Measurements from ENCODE around the gene KASH5.
"Not testable (repeated sequence)": the region's sequence is repeated elsewhere in the genome, so short reads cannot be mapped to it uniquely, and the experiment has no call there.

Gene KASH5

DNA sequence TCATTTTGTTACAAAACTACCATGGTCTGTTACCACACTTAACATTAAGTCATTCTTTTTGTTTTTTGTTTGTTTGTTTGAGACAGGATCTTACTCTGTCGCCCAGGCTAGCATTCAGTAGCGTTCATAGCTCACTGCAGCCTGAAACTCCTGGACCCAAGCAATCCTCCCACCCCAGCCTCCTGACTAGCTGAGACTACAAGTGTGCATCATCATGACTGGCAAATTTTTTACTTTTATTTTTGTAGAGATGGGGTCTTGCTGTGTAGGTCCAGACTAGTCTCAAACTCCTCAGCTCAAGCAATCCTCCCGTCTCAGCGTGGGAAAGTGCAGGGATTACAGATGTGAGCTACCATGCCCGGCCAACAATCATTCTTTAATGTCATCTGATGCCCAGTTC lies 68.3 kb downstream of the KASH5 start:
- Histone ChIP-seq H3K9me3 (ENCODE audit: control extremely low read depth in 1 of 5, control insufficient read depth in 4 of 5, insufficient read depth in 2 of 5, low read depth in 1 of 5, low read length in 4 of 5) (no peaks in the 10 kb centered on the region), H3K27me3 (replicated peaks in 2 of 5; ENCODE audit: control insufficient read depth in 4 of 5, insufficient read depth in 5 of 5, low read length in 4 of 5) (no peaks in the 10 kb centered on the region), H3K4me3 (ENCODE audit: control insufficient read depth in 1 of 7, extremely low read depth in 1 of 7, insufficient read depth in 4 of 7, low read depth in 2 of 7, low read length in 6 of 7) (no peak overlapping the region), H3K36me3 (ENCODE audit: control insufficient read depth in 4 of 4, insufficient read depth in 4 of 4, low read length in 3 of 4) (peaks cover 2 to 26% (median 16%) of the 10 kb centered on the region in 4 experiments), H3K27ac (ENCODE audit: insufficient read depth in 1 of 2, low read depth in 1 of 2, low read length in 2 of 2, poor library complexity in 1 of 2, severe bottlenecking in 2 of 2) (no peak overlapping the region), H3K4me1 (ENCODE audit: control extremely low read depth in 1 of 4, control insufficient read depth in 4 of 4, insufficient read depth in 4 of 4, low read length in 3 of 4) (peaks cover 0 to 20% (median 13%) of the 10 kb centered on the region in 4 experiments)
- ChIA-PET CTCF (interaction anchor here (1.1 to 3.0 kb wide), 3 partner anchors 9 to 17 kb away, joined by 3 to 9 read pairs (median 5); partner anchors contain the start of gene FLT3LG), POLR2A (no interaction called here)
- 100% methylated on average over 5 of the region's 5 CpGs for WGBS (ENCODE audit: insufficient coverage)
- no peak for DNase-seq

GRCh38 chr19:49458567-49458903 lies 70.5 kb downstream of the KASH5 start:
- H3K36me3 ChIP-seq (ENCODE audit: control insufficient read depth in 4 of 4, insufficient read depth in 4 of 4, low read length in 3 of 4): peaks cover 2 to 35% (median 18%) of the 10 kb centered on the region in 4 experiments
- no peaks in the 10 kb centered on the region for H3K27me3 ChIP-seq (replicated peaks in 2 of 5; ENCODE audit: control insufficient read depth in 4 of 5, insufficient read depth in 5 of 5, low read length in 4 of 5)
- WGBS (ENCODE audit: insufficient coverage): 96% methylated on average over 3 of the region's 5 CpGs
- DNase-seq: no peak
- no peaks in the 10 kb centered on the region for H3K9me3 ChIP-seq (ENCODE audit: control extremely low read depth in 1 of 5, control insufficient read depth in 4 of 5, insufficient read depth in 2 of 5, low read depth in 1 of 5, low read length in 4 of 5)
- H3K27ac ChIP-seq (ENCODE audit: insufficient read depth in 1 of 2, low read depth in 1 of 2, low read length in 2 of 2, poor library complexity in 1 of 2, severe bottlenecking in 2 of 2): no peak overlapping the region
- peaks cover 0 to 11% (median 10%) of the 10 kb centered on the region in 4 experiments for H3K4me1 ChIP-seq (ENCODE audit: control extremely low read depth in 1 of 4, control insufficient read depth in 4 of 4, insufficient read depth in 4 of 4, low read length in 3 of 4)
- POLR2A ChIA-PET: interaction anchor here (0.7 to 1.2 kb wide), 3 partner anchors 12 to 1039 kb away, joined by 3 read pairs; no protein-coding TSS in a partner anchor
- H3K4me3 ChIP-seq (ENCODE audit: control insufficient read depth in 1 of 7, extremely low read depth in 1 of 7, insufficient read depth in 4 of 7, low read depth in 2 of 7, low read length in 6 of 7): no peak overlapping the region
- CTCF ChIA-PET: interaction anchor here (0.7 to 1.9 kb wide), 4 partner anchors 8 to 12 kb away, joined by 3 to 10 read pairs (median 4); no protein-coding TSS in a partner anchor

- peaks cover 0 to 3% (median 1%) of the 10 kb centered on the region in 4 experiments for H3K4me1 ChIP-seq (ENCODE audit: control extremely low read depth in 1 of 4, control insufficient read depth in 4 of 4, insufficient read depth in 4 of 4, low read length in 3 of 4)
- POLR2A ChIA-PET: no interaction called here
- no peaks in the 10 kb centered on the region for H3K9me3 ChIP-seq (ENCODE audit: control extremely low read depth in 1 of 5, control insufficient read depth in 4 of 5, insufficient read depth in 2 of 5, low read depth in 1 of 5, low read length in 4 of 5)
- no peak for DNase-seq
- peaks cover 2 to 42% (median 20%) of the 10 kb centered on the region in 4 experiments for H3K36me3 ChIP-seq (ENCODE audit: control insufficient read depth in 4 of 4, insufficient read depth in 4 of 4, low read length in 3 of 4)
- CTCF ChIA-PET: interaction anchor here (1.9 to 3.0 kb wide), 2 partner anchors 11 to 14 kb away, joined by 9 to 10 read pairs; partner anchors contain the start of gene FLT3LG
- no peaks in the 10 kb centered on the region for H3K27me3 ChIP-seq (replicated peaks in 2 of 5; ENCODE audit: control insufficient read depth in 4 of 5, insufficient read depth in 5 of 5, low read length in 4 of 5)
- no peak overlapping the region for H3K27ac ChIP-seq (ENCODE audit: insufficient read depth in 1 of 2, low read depth in 1 of 2, low read length in 2 of 2, poor library complexity in 1 of 2, severe bottlenecking in 2 of 2)
- H3K4me3 ChIP-seq (ENCODE audit: control insufficient read depth in 1 of 7, extremely low read depth in 1 of 7, insufficient read depth in 4 of 7, low read depth in 2 of 7, low read length in 6 of 7): no peak overlapping the region
- WGBS (ENCODE audit: insufficient coverage): 89% methylated on average over 10 of the region's 12 CpGs
Measured at GRCh38 chr19:49459388-49459787, 71.3 kb downstream of the KASH5 start.

- POLR2A ChIA-PET; DNase-seq; H3K9me3 ChIP-seq (ENCODE audit: control extremely low read depth in 1 of 5, control insufficient read depth in 4 of 5, insufficient read depth in 2 of 5, low read depth in 1 of 5, low read length in 4 of 5); H3K27me3 ChIP-seq (replicated peaks in 2 of 5; ENCODE audit: control insufficient read depth in 4 of 5, insufficient read depth in 5 of 5, low read length in 4 of 5); H3K27ac ChIP-seq (ENCODE audit: insufficient read depth in 1 of 2, low read depth in 1 of 2, low read length in 2 of 2, poor library complexity in 1 of 2, severe bottlenecking in 2 of 2); H3K4me1 ChIP-seq (ENCODE audit: control extremely low read depth in 1 of 4, control insufficient read depth in 4 of 4, insufficient read depth in 4 of 4, low read length in 3 of 4); H3K4me3 ChIP-seq (ENCODE audit: control insufficient read depth in 1 of 7, extremely low read depth in 1 of 7, insufficient read depth in 4 of 7, low read depth in 2 of 7, low read length in 6 of 7): not testable (repeated sequence)
- peaks cover 2 to 54% (median 30%) of the 10 kb centered on the region in 4 experiments for H3K36me3 ChIP-seq (ENCODE audit: control insufficient read depth in 4 of 4, insufficient read depth in 4 of 4, low read length in 3 of 4)
- WGBS (ENCODE audit: insufficient coverage): no CpG with 5 or more reads among the region's 1 CpG
- CTCF ChIA-PET: interaction anchor here (3.0 kb wide), 1 partner anchor 12 kb away, joined by 9 read pairs; the partner anchor contains the start of gene FLT3LG
Measured at GRCh38 chr19:49461130-49461529, 73.1 kb downstream of the KASH5 start.

DNA sequence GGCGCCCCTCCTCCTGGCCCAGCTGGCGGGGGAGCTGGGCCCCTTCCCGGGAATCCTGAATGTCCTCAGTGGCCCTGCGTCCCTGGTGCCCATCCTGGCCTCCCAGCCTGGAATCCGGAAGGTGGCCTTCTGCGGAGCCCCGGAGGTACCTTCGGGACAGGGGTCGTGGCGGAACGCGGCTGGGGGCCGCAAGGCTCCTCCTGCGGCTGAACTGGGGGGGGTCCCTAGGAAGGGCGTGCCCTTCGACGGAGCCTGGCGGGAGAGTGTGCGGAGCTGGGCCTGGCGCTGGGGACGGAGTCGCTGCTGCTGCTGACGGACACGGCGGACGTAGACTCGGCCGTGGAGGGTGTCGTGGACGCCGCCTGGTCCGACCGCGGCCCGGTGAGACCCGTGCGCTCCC lies 73.6 kb downstream of the KASH5 start:
- DNase-seq: no peak
- Histone ChIP-seq H3K9me3 (ENCODE audit: control extremely low read depth in 1 of 5, control insufficient read depth in 4 of 5, insufficient read depth in 2 of 5, low read depth in 1 of 5, low read length in 4 of 5) (no peaks in the 10 kb centered on the region), H3K27ac (ENCODE audit: insufficient read depth in 1 of 2, low read depth in 1 of 2, low read length in 2 of 2, poor library complexity in 1 of 2, severe bottlenecking in 2 of 2) (no peak overlapping the region), H3K4me1 (ENCODE audit: control extremely low read depth in 1 of 4, control insufficient read depth in 4 of 4, insufficient read depth in 4 of 4, low read length in 3 of 4) (no peaks in the 10 kb centered on the region), H3K4me3 (ENCODE audit: control insufficient read depth in 1 of 7, extremely low read depth in 1 of 7, insufficient read depth in 4 of 7, low read depth in 2 of 7, low read length in 6 of 7) (no peak overlapping the region), H3K27me3 (replicated peaks in 2 of 5; ENCODE audit: control insufficient read depth in 4 of 5, insufficient read depth in 5 of 5, low read length in 4 of 5) (no peaks in the 10 kb centered on the region), H3K36me3 (ENCODE audit: control insufficient read depth in 4 of 4, insufficient read depth in 4 of 4, low read length in 3 of 4) (peaks cover 2 to 54% (median 30%) of the 10 kb centered on the region in 4 experiments)
- ChIA-PET CTCF (interaction anchor here (3.0 kb wide), 1 partner anchor 11 kb away, joined by 9 read pairs; the partner anchor contains the start of gene FLT3LG), POLR2A (no interaction called here)
- 97% methylated on average over 23 of the region's 37 CpGs for WGBS (ENCODE audit: insufficient coverage)

GRCh38 chr19:49462492-49462891 lies 74.4 kb downstream of the KASH5 start:
- POLR2A ChIA-PET: no interaction called here

GRCh38 chr19:49463960-49464740 lies 76.1 kb downstream of the KASH5 start:
- POLR2A ChIA-PET: no interaction called here
- H3K9me3 ChIP-seq (ENCODE audit: control extremely low read depth in 1 of 5, control insufficient read depth in 4 of 5, insufficient read depth in 2 of 5, low read depth in 1 of 5, low read length in 4 of 5): no peaks in the 10 kb centered on the region
- H3K27me3 ChIP-seq (replicated peaks in 2 of 5; ENCODE audit: control insufficient read depth in 4 of 5, insufficient read depth in 5 of 5, low read length in 4 of 5): no peaks in the 10 kb centered on the region
- WGBS (ENCODE audit: insufficient coverage): 96% methylated on average over 37 of the region's 39 CpGs
- no peak overlapping the region for H3K4me3 ChIP-seq (ENCODE audit: control insufficient read depth in 1 of 7, extremely low read depth in 1 of 7, insufficient read depth in 4 of 7, low read depth in 2 of 7, low read length in 6 of 7)
- DNase-seq: no peak
- H3K36me3 ChIP-seq (ENCODE audit: control insufficient read depth in 4 of 4, insufficient read depth in 4 of 4, low read length in 3 of 4): peaks cover 2 to 47% (median 28%) of the 10 kb centered on the region in 4 experiments
- peaks cover 0 to 12% (median 11%) of the 10 kb centered on the region in 4 experiments for H3K4me1 ChIP-seq (ENCODE audit: control extremely low read depth in 1 of 4, control insufficient read depth in 4 of 4, insufficient read depth in 4 of 4, low read length in 3 of 4)
- CTCF ChIA-PET: interaction anchor here (0.8 to 2.5 kb wide), 2 partner anchors 8 to 107 kb away, joined by 3 to 9 read pairs; no protein-coding TSS in a partner anchor
- H3K27ac ChIP-seq (ENCODE audit: insufficient read depth in 1 of 2, low read depth in 1 of 2, low read length in 2 of 2, poor library complexity in 1 of 2, severe bottlenecking in 2 of 2): no peak overlapping the region

More at GRCh38 chr19:49462492-49462891, 74.4 kb downstream of the KASH5 start:
- CTCF ChIA-PET: no interaction called here
- 98% methylated on average over 10 of the region's 12 CpGs for WGBS (ENCODE audit: insufficient coverage)
- Histone ChIP-seq H3K4me1 (ENCODE audit: control extremely low read depth in 1 of 4, control insufficient read depth in 4 of 4, insufficient read depth in 4 of 4, low read length in 3 of 4) (no peaks in the 10 kb centered on the region), H3K9me3 (ENCODE audit: control extremely low read depth in 1 of 5, control insufficient read depth in 4 of 5, insufficient read depth in 2 of 5, low read depth in 1 of 5, low read length in 4 of 5) (no peaks in the 10 kb centered on the region), H3K4me3 (ENCODE audit: control insufficient read depth in 1 of 7, extremely low read depth in 1 of 7, insufficient read depth in 4 of 7, low read depth in 2 of 7, low read length in 6 of 7) (no peak overlapping the region), H3K27me3 (replicated peaks in 2 of 5; ENCODE audit: control insufficient read depth in 4 of 5, insufficient read depth in 5 of 5, low read length in 4 of 5) (no peaks in the 10 kb centered on the region), H3K27ac (ENCODE audit: insufficient read depth in 1 of 2, low read depth in 1 of 2, low read length in 2 of 2, poor library complexity in 1 of 2, severe bottlenecking in 2 of 2) (no peak overlapping the region), H3K36me3 (ENCODE audit: control insufficient read depth in 4 of 4, insufficient read depth in 4 of 4, low read length in 3 of 4) (peaks cover 5 to 54% (median 30%) of the 10 kb centered on the region in 4 experiments)
- no peak for DNase-seq
